NOMO-1 (cell line): ENCODE measurements around the gene PTPRR.

Experiments used
- DNase-seq, 2 experiments: peaks; one replicate each; lab custom pipeline; 2025; ENCODE audit not compliant: unreplicated experiment in 2 of 2; lab: John Stamatoyannopoulos, UW

The PTPRR gene

DNA sequence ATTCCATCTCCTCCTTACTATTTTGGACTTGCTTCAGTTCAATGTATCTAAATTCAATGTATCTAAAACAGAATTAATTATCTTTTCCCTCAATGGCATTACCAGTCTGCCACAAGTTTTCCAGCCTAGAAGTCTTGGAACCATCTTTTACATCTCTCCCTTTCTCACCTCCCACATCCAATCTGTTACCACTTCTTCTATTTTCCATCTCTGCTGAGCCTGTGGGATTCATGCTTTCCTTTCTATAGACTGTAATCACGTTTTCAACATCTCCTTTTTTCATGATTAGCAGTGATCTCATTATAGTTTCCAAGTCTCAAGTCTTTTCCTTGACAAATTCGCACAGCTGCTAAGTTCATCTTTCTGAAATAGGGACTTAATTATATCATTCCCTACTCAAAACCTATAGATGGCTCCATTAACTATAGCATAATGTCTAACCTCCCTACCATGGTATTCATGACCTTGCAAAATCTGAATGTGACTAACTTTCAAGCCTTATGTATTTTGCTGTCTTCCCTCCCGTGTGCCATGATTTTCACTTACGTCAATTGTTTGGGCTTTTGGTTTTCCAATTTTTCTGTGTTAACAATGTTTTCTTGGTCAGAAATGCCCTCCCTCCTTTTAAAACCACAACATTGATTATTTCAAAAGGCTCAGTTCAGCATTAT lies 262.8 kb downstream of the PTPRR start:
- no peak for DNase-seq

- no peak for DNase-seq
Measured at GRCh38 chr12:70652451-70652850, 268.1 kb downstream of the PTPRR start.

- no peak for DNase-seq
Measured at GRCh38 chr12:70648831-70649230, 271.7 kb downstream of the PTPRR start.

DNA sequence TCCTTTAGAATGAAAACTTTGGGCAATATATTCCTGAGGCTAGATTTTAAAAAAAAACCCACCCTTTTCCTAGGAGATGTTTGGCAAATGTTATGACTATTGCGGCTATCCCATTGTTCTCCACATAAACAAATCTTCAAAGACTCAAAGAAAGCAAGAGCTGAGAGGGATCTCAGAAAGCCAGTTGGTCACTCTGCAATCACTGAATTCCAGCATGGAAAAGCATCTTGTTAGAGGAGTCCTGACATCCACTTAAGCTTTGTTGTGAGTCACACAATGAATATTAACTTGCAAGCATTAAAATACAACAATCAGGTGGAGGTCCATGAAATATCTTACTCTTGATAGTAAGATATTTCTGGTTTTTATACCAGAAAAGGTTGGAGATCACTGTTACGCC lies 272.3 kb downstream of the PTPRR start:
- no peak for DNase-seq

GRCh38 chr12:70646850-70647249 lies 273.7 kb downstream of the PTPRR start:
- no peak for DNase-seq

GRCh38 chr12:70645494-70646317 lies 274.8 kb downstream of the PTPRR start:
- no peak for DNase-seq

DNA sequence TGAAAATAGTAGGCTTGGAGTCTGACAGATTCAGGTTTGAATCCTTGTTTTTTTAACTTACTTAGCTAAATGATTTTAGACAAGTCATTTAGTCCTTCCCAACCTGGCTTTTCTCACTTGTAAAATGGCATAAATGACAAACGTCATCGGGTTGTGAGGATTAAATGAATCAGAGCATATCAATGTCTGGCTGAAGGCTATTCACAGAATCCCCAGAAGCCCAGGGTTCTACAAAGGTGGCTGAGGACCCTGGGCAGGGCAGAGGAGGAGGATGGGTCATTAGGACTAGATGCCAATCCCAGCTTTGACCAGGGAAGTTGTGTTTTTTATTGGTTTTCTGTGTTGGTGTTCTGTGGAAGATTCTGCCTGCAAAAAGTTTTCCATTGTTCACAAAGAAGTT lies 275.7 kb downstream of the PTPRR start:
- no peak for DNase-seq

GRCh38 chr12:70643939-70644338 lies 276.6 kb downstream of the PTPRR start:
- DNase-seq, result no peak

DNA sequence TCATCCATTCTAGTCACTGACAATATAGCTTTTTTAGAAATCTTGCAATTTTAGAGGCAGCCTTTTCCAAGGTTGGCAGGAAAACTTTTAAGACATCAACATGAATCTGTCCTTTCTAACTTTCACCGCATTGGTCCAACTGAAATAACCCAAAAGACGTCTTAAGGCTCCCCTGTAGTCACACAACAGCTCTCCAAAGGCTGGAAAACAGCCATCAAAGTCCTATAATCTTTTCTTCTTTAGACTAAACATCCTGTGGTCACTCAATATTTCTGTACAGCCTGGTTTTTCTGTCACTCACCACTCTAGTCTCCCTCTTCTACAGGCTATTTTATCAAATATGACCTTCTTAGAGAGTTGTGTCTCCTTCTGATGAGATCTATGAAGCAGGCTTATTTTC lies 278.8 kb downstream of the PTPRR start:
- DNase-seq, result no peak

GRCh38 chr12:70640901-70641300 lies 279.6 kb downstream of the PTPRR start:
- DNase-seq, result no peak

- DNase-seq, result no peak
Measured at GRCh38 chr12:70639535-70639934, 281.0 kb downstream of the PTPRR start.

DNA sequence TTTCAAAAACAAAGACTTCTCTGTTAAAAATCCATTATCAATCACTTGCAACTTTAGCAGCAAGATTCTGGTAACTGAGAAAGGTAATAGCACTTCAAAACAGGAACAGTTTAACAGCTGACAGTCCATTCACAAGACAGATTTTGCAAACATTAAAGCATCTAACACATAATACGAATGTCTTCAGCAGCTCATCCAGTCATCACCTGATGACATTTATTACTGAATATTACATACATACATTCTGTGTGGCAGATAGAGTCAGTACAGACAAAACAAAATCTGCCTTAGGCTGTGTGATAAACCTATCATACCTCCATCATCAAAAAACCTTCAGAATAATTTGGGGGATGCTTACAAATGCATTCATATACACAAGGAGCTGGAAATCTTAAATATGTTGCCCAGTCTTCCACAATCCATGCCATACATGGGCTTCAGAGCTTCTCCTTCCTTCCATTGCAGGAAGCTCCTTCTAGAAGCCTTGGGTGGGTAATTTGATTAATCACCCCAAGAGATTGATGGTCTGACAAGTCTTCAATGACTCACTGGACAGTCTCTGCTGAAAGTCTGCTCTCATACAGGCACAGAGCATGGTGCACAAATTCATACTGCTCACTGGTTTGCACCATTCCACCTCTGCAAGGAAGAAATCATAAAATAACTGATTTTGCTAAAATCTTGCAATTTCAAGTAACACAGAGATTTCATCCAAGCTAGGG lies 281.7 kb downstream of the PTPRR start:
- DNase-seq, result no peak

- DNase-seq, result no peak
Measured at GRCh38 chr12:70637303-70638085, 283.0 kb downstream of the PTPRR start, which contains the start of gene PTPRB. Gene PTPRB (minus strand): TSS chr12:70637429. CDS start chr12:70637395, 34 bp downstream.

DNA sequence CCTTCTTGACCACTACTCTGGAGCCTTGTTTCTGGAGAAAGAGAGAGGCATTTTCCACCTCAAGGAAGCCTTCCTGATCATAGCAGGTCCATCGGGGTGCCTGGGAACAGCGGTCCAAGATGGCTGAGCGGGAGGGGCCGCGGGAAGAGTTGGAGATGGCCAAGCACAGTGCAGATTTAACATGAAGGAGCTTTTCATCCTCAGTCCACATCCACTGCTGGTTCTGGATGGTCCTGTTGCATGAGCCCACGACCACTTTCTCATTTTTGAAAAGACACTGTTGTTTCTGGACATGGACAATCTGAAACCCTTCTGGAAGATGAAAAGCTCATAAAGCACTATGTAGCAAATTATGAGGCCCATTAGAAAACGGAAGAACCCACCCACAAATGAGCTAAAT lies 284.8 kb downstream of the PTPRR start:
- no peak for DNase-seq

DNA sequence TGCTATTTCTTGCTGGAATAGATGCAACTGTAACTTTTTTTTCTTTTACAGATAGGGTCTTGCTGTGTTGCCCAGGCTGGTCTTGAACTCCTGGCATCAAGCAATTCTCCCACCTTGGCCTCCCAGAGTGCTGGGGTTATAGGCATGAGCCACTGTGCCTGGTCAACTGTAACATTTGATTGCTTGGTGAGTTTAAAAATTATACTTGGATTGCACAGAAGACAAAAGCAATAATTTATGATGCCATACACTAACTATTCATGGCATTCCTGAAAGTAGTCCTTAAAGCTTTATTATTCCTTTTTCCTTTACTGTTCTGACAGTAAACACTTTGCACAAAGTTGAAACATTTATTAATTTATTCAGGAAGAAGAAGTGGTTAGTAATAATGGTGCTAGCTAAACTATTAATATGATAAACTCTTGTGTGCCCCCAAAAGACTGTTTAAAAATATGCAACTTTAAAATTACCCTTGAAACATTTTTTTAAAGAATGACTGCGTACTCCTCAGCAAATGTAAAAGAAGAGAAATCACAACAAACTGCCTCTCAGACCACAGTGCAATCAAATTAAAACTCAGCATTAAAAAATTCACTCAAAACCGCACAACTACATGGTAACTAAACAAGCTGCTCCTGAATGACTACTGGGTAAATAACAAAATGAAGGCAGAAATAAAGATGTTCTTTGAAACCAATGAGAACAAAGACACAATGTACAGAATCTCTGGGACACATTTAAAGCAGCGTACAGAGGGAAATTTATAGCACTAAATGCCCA lies 291.6 kb downstream of the PTPRR start:
- DNase-seq, result no peak

DNA sequence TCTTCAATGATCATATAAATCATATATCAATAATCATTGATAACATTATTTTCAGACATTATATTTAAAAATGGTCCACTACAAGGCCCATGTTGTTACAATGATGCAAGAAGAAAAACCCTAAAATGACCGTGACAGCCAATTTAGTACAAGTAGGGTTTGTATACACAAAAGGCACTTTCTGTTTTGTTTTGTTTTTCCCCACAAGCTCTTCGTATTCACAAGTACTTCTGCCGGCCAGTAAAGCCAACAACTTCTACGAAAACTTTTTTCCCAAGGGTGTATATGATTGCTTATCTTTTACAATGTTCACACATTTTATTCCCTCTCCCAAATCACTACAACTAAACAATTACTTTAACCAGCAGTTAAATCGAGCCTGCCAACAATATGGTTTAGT lies 292.9 kb downstream of the PTPRR start:
- DNase-seq, result no peak

GRCh38 chr12:70626180-70626579 lies 294.4 kb downstream of the PTPRR start:
- no peak for DNase-seq

DNA sequence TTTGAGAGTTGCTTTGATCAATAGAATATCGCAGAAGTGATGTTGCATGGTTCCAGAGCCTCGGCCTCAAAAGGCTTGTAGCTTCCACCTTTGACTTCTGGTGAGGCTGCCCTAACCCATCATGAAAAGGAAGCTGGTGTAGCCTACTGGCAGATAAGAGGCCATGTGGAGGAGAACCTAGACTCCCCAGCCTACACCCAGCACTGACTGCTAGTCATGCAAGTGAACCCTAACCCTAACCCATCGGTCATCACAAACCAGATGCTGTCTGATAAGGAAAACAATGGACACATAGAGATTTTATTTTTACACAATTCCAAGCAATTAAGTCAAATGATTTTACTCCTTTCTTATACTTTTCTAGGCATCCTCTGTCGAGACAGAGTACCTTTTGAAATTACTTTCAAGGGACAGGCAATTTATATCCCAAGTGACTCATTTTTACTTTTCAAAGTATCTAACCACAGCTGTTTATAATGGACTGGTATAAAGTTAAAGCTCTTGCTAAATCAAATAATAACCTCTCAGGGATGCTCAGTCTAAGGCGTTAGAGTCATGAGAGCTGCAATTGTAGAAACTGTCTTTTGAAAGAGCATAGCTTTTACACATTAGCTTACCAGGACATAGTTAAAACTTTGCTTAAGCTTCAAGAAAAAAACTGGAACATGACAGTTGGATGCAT lies 300.9 kb downstream of the PTPRR start:
- no peak for DNase-seq

DNA sequence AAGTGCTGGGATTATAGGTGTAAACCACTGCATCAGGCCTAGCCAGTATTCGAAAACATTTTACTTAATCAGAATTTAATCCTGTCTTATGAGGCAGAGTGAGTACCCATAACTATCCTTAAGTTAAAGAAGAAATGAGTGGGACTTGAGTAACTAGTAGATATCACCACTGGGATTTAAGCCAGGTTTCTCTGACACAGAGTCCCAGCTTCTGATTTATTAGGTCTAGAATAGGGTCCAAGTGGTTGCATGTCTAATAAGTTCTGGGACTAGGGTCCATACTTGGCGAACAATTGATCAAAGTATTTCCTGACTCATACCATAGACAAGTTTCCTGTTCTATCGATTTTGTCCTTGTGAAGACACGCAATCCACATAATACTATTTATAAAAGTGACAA lies 302.2 kb downstream of the PTPRR start:
- DNase-seq, result no peak
